GM21367 (cell line): ENCODE results near the gene CYB5R3.

ENCODE experiments used
- ATAC-seq: cut with Tn5 transposase; IDR thresholded peaks from one replicate; pipeline ENCODE4 v1.9.1; 2021; ENCODE audit not compliant: unreplicated experiment

Gene CYB5R3

GRCh38 chr22:42649246-42650099, at the start of gene CYB5R3:
TSS of gene CYB5R3 (minus strand) at chr22:42649392. CDS start at chr22:42649315, 77 bp downstream.
- ATAC-seq = peak; percentile 52

GRCh38 chr22:42697542-42698013, 48.4 kb upstream of the CYB5R3 start:
- ATAC-seq = no peak

DNA sequence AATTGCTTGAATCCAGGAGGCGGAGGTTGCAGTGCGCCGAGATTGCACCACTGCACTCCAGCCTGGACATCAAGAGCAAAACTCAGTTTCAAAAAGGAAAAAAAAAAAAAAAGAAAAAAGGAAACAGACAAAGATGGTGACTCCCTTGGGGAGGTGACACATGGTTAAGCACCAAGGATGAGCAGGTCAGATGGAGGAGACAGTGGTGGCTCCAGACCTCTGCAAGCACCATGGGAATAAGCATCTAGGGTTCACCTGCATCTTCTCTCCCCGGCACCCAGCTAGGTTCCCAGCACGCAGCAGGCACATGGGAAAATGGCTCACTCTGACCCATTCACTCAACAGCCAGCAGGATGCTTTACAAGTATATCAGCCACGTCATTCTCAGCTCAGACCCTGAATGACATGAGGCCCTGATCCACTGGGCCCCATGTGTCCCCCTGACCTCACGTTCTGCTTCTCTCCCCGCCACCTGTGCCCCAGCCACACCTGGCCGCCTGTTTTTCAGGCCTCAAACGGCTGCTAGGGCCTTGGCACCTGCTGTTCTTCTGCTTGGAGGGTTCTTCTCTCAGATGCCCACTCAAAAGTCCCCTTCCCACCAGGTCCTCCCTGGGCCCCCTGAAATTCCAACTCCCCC, 47.3 kb upstream of the CYB5R3 start:
- ATAC-seq = no peak

GRCh38 chr22:42695294-42695693, 46.1 kb upstream of the CYB5R3 start:
- no peak for ATAC-seq

DNA sequence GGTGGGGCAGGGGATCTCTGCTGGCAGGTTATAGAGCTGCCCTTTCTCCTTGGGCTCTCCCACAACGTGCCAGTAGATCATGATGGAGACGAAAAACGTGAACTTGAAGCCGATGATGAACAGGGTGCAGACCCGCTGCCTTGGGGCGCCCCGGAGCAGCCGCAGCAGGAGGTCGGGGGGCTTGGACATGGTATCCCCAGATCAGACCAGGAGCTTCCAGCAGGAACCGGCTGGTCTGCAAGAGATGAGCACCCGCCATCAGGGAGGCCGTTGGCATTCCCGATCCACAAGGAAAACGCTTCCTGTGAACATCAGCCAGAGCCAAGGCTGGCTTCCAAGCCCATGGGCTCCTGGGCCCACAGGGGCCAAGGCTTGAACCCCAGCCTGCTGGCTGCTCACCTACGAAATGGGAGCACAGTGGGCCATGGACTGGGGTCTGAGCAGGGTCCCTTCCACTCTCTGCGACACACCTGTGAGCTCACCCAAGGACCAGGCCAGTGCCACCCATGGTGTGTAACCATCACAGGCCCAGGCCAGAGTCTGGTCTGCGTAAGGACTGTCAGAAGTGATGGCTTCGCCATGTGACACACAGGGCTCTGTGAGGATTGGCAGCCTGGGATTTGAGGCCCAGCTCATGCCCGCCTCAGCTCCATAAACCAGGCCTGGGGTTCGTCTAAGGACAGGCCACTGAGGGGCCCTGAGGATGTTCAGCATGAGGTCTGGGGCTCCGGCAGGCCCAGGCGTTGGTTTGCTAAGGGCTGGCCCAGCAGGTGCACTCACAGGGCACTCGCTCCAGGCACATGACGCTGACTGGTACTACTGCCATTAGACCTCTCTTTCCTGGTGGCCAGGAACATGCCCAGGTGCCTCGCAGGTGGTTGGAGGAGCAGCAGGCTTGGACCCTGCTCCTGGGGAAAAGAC, 44.8 kb upstream of the CYB5R3 start:
- ATAC-seq = no peak

- ATAC-seq = no peak
These were observed 44.0 kb upstream of the CYB5R3 start for GRCh38 chr22:42693055-42693762.

DNA sequence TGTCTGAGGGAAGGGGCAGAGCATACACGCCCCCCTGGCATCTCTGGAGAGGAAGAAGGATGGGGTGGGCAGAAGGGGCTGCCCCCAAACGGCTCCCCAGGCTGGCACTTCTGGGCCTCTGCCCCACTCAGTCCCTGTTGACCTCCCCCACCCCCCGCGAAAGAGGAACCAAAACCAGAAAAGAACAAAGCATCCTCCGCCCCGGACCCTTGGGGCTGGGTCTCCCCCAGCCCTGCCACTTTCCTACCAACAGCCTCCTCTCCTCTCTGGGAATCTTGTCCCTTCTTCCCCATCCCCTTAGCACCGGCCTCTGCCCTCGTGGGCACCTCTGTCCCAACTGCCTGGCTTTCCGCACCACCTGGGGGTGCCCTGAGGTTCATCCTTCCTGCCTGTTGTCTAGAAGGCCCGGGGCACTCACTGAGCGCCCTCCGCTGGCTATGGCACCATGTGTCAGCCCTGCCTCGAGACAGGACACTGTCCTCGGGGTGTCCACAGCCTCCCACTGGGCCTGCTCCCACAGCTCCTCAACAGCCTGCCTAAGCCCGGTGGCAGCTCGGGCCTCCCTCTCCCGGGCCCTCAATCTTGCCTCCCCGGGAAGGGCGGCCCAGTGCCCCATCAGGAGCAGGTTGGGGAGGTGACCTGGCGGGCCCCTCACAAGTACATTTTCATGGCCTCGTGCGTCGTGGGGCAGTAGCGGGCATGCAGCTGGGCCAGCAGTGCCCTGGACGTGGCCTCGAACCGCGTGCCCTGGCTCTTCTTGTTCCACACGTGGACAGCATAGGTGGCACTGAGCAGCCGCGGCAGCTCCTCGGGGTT, 43.3 kb upstream of the CYB5R3 start:
- no peak for ATAC-seq

DNA sequence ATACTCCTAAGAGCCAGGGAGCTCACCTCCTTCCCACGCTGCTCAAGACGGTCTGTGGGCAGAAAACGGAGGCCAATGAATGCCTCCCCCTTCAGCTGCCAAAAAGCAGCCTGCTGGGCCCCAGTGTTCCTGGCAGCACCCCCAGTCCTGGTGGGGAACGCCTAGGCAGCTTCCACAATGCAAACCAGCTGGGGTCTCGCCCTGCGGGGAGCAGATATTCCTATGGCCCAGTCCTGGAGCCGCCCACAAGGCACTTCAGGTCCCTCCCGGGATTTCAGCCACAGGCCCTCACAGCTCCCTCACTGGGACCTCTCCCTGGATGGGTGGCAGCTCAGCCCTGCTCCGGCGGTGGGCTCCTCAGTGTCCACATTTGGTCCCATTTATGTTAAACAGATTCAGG, 42.2 kb upstream of the CYB5R3 start:
- ATAC-seq = no peak

- ATAC-seq = no peak
These were observed 39.3 kb upstream of the CYB5R3 start for GRCh38 chr22:42688241-42689211.

DNA sequence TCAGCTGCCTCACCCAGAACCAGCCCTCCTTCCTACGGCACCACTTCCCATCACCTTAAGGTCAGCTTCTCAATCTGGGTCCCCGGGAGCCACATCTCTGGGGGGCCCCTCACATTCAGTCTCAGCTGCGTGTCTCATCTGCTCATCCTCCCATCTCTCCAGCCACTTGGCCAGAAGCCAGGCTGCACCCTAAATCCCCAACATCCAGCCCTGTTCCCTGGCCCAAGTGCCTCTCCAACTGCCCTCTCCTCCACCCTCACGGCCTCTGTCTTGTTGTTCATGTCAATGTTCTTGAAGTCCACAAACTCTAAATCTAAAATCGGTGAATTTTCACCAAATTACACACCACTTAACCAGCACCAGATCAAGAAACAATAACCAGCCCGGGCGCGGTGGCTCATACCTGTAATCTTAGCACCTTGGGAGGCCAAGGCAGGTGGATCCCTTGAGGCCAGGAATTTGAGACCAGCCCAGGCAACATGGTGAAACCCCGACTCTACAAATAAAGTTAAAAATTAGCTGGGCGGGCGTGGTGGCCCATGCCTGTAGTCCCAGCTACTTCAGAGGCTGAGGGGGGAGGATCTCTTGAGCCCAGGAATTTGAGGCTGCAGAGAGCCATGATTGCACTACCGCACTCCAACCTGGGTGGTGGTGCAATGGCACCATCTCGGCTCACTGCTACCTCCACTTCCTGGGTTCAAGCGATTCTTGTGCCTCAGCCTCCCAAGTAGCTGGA, 37.7 kb upstream of the CYB5R3 start:
- no peak for ATAC-seq

DNA sequence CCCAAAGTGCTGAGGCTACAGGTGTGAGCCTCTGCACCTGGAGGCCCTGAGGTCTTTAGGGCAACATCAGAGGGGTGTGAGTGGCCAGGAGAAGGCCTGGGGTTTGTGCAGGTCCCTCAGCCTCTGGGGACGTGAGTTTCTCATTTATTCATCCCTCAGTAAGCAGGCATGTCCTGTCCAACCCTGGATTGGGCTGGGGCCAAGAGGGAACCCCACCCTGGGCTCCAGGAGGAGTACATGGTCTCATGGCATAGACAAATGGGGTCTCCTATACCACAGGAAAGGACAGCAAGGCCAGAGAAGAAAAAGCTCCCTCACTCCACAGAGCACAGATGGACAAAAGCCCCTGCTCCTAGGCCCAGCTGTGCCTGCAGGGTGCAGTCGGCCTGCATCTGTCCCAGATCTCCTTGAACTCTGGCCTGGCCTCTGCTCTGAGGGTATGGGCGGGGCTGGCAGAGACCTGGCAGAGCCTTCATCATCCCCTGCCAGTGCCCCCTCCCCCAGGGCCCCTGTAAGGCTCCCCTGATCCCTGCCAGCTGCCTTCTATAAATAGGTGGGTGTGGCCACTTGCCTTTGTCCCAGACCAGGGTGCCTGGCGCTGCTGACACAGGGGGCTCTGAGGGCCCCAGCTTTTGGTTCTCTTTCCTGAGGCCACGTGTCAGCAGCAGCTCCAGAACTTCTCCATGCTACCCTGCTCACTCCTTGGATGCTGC, 36.9 kb upstream of the CYB5R3 start:
- ATAC-seq = no peak

DNA sequence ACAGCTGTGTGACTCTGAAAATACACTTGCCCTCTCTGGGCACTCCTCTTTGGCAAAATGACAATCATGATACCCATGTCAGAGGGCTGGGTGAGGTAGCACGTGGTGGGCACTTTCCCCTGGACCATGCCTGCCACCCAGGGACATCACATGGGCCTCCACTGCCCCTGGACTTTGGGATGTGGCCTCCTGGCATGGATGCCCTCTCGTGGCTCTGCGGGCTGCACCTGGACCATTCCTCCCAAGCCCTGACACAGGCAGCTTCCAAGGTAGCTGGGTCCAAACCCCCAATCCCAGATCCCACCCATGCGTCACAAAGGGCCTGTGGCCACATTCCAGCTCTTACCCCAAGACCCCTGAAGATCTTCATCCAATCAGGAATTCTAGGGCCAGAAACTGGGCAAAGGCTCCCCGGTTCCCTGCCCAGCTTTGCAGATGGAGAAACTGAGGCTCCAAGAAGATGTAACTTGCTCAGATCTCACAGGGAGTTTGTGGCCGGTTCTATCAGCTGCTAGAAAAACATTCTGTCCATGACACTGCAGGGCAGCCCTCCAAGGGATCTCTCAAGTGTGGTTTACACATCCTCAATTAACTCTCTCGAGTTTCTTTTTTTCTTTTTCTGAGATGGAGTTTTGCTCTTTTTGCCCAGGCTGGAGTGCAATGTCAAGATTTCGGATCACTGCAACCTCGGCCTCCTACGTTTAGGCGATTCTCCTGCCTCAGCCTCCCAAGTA, 35.4 kb upstream of the CYB5R3 start:
- ATAC-seq = no peak

- ATAC-seq = no peak
These were observed 34.5 kb upstream of the CYB5R3 start for GRCh38 chr22:42683578-42684283.

- ATAC-seq = no peak
These were observed 33.1 kb upstream of the CYB5R3 start for GRCh38 chr22:42682113-42682851.

DNA sequence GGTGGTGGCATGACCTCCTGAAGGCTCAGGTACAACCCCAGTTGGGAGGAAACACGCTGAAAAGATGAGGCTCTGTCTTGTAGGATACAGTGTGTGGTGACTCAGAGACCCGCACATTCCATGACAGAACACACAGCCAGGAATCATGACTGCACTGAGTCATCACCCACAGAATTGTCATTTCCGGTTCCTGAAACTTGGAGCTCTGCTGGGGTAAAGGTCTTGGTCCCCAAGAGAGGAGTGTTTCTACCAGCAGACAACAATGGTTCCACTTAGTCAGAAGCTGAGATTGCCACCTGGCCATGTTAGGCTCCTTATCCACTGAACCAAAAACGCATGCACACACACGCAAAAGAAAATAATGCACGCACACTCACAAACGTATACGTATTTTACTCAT, 31.5 kb upstream of the CYB5R3 start:
- ATAC-seq = no peak
